Aorta (tissue), 4 donors: ENCODE results near the gene FCER1G. TPM values are rescaled to one million over a fixed set of nuclear protein-coding genes. Genes with fewer than 3 reads are reported as not detected.

Source experiments
- microRNA-seq, 2 donors: library from miRNA; unstranded; fragments of <30 nt; microRNA quantifications; one replicate each; pipeline ENCODE4 v1.2.0, GENCODE V29; 2020
- polyA plus RNA-seq, 2 donors: library from polyadenylated mRNA; stranded (reverse); fragments of 200-250 nt; gene quantifications; one replicate each; pipeline ENCODE4 v1.2.3, GENCODE V29; 2013
- total RNA-seq, 2 donors: library from RNA; stranded (reverse); fragmentation: NEBNext Ultra II Directional; extraction: Animal tissue kit (Norgen Biotek cat#: 25700); gene quantifications; one replicate each; pipeline ENCODE4 v1.2.1, GENCODE V29; 2021
- donor health status: healthy with polysubstance abuse.
- donor health status: Bipolar disorder and iron deficiency.
- donor health status: DM: no; HTN: no; CAD: no.
- donor health status: DM: yes; HTN: yes; CAD: no.

The FCER1G gene
- total and polyA plus RNA-seq, 4 donors: 35.7 to 154 (median 69.1) TPM

Small RNA genes within 50 kb of the gene (microRNA-seq; reads per million reads assigned to microRNA genes)
- 0 to 1.8 reads per million in 2 donors for gene MIR5187

Other genes starting within 250 kb of the FCER1G start
- gene F11R, start 194.1 kb upstream of the FCER1G start, total RNA-seq: 10 to 100 TPM; 21.7 to 26.0 TPM
- gene F11R, start 194.1 kb upstream of the FCER1G start, polyA plus RNA-seq: 1 to 10 TPM; 2.4 to 8.0 TPM
- 10 to 100 TPM in 1 of 2 donors, 1 to 10 TPM in 1; 9.1 to 12.5 TPM for gene TSTD1, start 176.3 kb upstream of the FCER1G start, total RNA-seq
- gene TSTD1, start 176.3 kb upstream of the FCER1G start, polyA plus RNA-seq: 10 to 100 TPM; 13.2 to 31.9 TPM
- gene USF1, start 169.3 kb upstream of the FCER1G start, total RNA-seq: 10 to 100 TPM; 42.2 to 67.0 TPM
- gene USF1, start 169.3 kb upstream of the FCER1G start, polyA plus RNA-seq: 100 to 1,000 TPM in 1 of 2 donors, 10 to 100 TPM in 1; 33.8 to 124 TPM
- 10 to 100 TPM; 14.7 to 20.5 TPM for gene ARHGAP30, start 145.4 kb upstream of the FCER1G start, total RNA-seq
- gene ARHGAP30, start 145.4 kb upstream of the FCER1G start, polyA plus RNA-seq: 10 to 100 TPM in 1 of 2 donors, 1 to 10 TPM in 1; 1.3 to 12.1 TPM
- gene NECTIN4, start 125.7 kb upstream of the FCER1G start, total RNA-seq: under 1 TPM; 0.24 to 0.26 TPM
- gene NECTIN4, start 125.7 kb upstream of the FCER1G start, polyA plus RNA-seq: not detected
- gene KLHDC9, start 116.9 kb upstream of the FCER1G start, total RNA-seq: 1 to 10 TPM in 1 of 2 donors, under 1 TPM in 1; 0.78 to 2.5 TPM
- 10 to 100 TPM in 1 of 2 donors, 1 to 10 TPM in 1; 7.9 to 14.8 TPM for gene KLHDC9, start 116.9 kb upstream of the FCER1G start, polyA plus RNA-seq
- 10 to 100 TPM; 36.4 to 42.3 TPM for gene PFDN2, start 97.3 kb upstream of the FCER1G start, total RNA-seq
- 100 to 1,000 TPM in 1 of 2 donors, 10 to 100 TPM in 1; 74.6 to 116 TPM for gene PFDN2, start 97.3 kb upstream of the FCER1G start, polyA plus RNA-seq
- gene NIT1, start 97.2 kb upstream of the FCER1G start, total RNA-seq: 10 to 100 TPM; 31.1 to 41.6 TPM
- 10 to 100 TPM; 47.6 to 50.5 TPM for gene NIT1, start 97.2 kb upstream of the FCER1G start, polyA plus RNA-seq
- 10 to 100 TPM; 44.7 to 46.8 TPM for gene DEDD, start 82.6 kb upstream of the FCER1G start, total RNA-seq
- gene DEDD, start 82.6 kb upstream of the FCER1G start, polyA plus RNA-seq: 10 to 100 TPM; 25.2 to 39.7 TPM
- 10 to 100 TPM; 64.2 to 70.3 TPM for gene UFC1, start 61.3 kb upstream of the FCER1G start, total RNA-seq
- gene UFC1, start 61.3 kb upstream of the FCER1G start, polyA plus RNA-seq: 100 to 1,000 TPM; 143 to 184 TPM
- gene USP21, start 55.8 kb upstream of the FCER1G start, total RNA-seq: 10 to 100 TPM; 16.4 to 28.1 TPM
- 10 to 100 TPM; 15.7 to 24.7 TPM for gene USP21, start 55.8 kb upstream of the FCER1G start, polyA plus RNA-seq
- 10 to 100 TPM; 16.3 to 30.9 TPM for gene PPOX, start 48.9 kb upstream of the FCER1G start, total RNA-seq
- gene PPOX, start 48.9 kb upstream of the FCER1G start, polyA plus RNA-seq: 100 to 1,000 TPM in 1 of 2 donors, 10 to 100 TPM in 1; 17.0 to 126 TPM
- gene B4GALT3, start 37.8 kb upstream of the FCER1G start, total RNA-seq: 10 to 100 TPM; 26.8 to 29.8 TPM
- gene B4GALT3, start 37.8 kb upstream of the FCER1G start, polyA plus RNA-seq: 10 to 100 TPM; 13.9 to 23.1 TPM
- gene ADAMTS4, start 16.2 kb upstream of the FCER1G start, total RNA-seq: 100 to 1,000 TPM in 1 of 2 donors, 10 to 100 TPM in 1; 78.9 to 207 TPM
- 1 to 10 TPM; 1.4 to 6.8 TPM for gene ADAMTS4, start 16.2 kb upstream of the FCER1G start, polyA plus RNA-seq
- gene NDUFS2, start 12.9 kb upstream of the FCER1G start, total RNA-seq: 10 to 100 TPM; 55.3 to 63.4 TPM
- 10 to 100 TPM; 64.2 to 88.1 TPM for gene NDUFS2, start 12.9 kb upstream of the FCER1G start, polyA plus RNA-seq
- not detected for gene APOA2, start 8.3 kb downstream of the FCER1G start, total RNA-seq
- 1 to 10 TPM in 1 of 2 donors, not detected in 1; 1.3 TPM for gene APOA2, start 8.3 kb downstream of the FCER1G start, polyA plus RNA-seq
- 10 to 100 TPM in 1 of 2 donors, 1 to 10 TPM in 1; 10.0 to 12.9 TPM for gene TOMM40L, start 10.8 kb downstream of the FCER1G start, total RNA-seq
- gene TOMM40L, start 10.8 kb downstream of the FCER1G start, polyA plus RNA-seq: 10 to 100 TPM; 10.2 to 11.6 TPM
- not detected for gene NR1I3, start 22.9 kb downstream of the FCER1G start, total RNA-seq
- not detected for gene NR1I3, start 22.9 kb downstream of the FCER1G start, polyA plus RNA-seq
- 1 to 10 TPM in 1 of 2 donors, under 1 TPM in 1; 0.69 to 1.2 TPM for gene PCP4L1, start 43.5 kb downstream of the FCER1G start, total RNA-seq
- not detected for gene PCP4L1, start 43.5 kb downstream of the FCER1G start, polyA plus RNA-seq
- 10 to 100 TPM; 11.2 to 19.4 TPM for gene MPZ, start 94.7 kb downstream of the FCER1G start, total RNA-seq
- 1 to 10 TPM in 1 of 2 donors, not detected in 1; 1.5 TPM for gene MPZ, start 94.7 kb downstream of the FCER1G start, polyA plus RNA-seq
- gene SDHC, start 99.1 kb downstream of the FCER1G start, total RNA-seq: 100 to 1,000 TPM; 103 to 127 TPM
- 100 to 1,000 TPM; 117 to 129 TPM for gene SDHC, start 99.1 kb downstream of the FCER1G start, polyA plus RNA-seq
- not detected for gene CFAP126, start 152.6 kb downstream of the FCER1G start, total RNA-seq
- not detected for gene CFAP126, start 152.6 kb downstream of the FCER1G start, polyA plus RNA-seq